Hematopoietic multipotent progenitor cell treated with erythropoietin and hydrocortisone succinate and interleukin-3 and kit ligand, for 6 days (in vitro differentiated cells): ENCODE results near the gene CARD19.
A peak's percentile ranks its signal among the peaks of the same experiment; 100 is the strongest.
"Not testable (repeated sequence)": the region's sequence is repeated elsewhere in the genome, so short reads cannot be mapped to it uniquely, and the experiment has no call there.

Experiments
- DNase-seq: peaks from one replicate; pipeline ENCODE4 v3.0.0-alpha.2; 2015

Gene CARD19

DNA sequence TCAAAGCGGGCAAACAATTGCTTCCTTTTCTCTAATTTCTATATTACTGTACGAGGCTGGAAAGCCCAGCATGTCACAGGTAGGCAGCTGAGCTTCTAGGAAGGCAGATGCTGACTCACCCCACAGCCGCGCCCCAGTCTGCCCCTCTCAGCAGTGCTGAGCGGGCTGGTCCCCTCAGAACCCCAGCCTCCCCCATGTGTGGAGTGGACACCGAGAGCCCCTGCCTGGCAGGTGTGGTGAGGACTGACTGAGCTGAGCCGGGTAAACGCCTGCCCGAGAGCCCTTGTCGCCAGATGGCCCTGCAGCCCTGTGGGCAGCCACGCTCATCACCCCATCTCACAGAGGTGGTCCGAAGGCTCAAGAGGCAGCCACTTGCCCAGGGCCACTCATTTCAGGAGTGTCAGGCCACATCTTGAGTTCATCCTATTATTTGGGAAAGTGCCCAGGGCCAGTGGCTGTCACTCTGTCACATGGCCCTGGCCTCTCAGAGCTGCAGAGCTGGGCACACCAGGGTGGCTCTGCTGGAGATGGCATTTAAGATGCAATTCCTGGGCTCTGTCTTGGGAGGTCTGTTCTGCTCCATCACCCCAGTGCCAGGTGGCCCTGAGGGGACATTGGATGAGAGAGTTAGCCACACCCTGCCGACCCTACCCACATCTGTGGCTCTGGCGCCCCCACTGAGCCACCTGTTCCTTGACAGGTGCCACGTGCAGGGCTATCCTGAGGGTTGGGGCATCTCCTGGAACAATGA is 12.4 kb downstream of the CARD19 start:
- DNase-seq, result no peak

DNA sequence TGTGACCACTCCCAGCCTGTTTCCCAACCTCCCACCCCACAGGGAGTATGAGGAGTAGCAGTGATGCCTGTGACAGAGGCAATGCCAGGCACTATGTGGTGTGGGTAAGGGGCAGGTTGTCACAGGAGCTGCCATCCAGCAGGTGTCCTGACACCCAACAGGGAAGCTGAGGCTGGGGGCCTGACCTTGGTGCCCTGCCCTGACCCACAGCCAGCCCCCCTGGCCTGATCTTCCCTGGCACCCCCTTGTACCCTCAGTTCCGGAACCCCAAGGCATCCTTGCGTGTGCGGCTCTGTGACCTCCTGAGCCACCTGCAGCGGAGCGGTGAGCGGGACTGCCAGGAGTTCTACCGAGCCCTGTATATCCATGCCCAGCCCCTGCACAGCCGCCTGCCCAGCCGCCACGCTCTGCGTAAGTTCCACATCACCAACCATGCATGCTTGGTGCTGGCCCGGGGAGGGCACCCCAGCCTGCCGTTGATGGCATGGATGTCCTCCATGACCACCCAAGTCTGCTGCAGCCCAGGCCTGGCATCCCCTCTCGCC is 14.4 kb downstream of the CARD19 start:
- no peak for DNase-seq

DNA sequence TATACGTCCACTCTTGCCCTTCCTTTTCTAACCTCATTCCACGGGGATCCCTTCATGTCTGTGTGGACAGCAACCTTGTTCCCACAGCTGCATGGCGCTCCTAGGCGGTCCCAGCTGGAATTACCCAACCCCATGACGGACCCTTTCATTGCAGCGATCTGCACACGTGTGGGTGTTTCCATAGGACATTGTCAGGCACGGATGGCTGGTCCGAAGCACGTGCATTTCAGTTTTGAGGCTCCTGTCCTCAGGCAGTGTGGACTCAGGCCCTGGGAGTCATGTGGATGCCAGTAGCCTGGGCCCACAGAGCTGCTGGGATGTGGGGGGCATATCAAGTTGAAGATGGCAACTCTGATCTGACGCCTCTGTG is 15.0 kb downstream of the CARD19 start:
- no peak for DNase-seq

DNA sequence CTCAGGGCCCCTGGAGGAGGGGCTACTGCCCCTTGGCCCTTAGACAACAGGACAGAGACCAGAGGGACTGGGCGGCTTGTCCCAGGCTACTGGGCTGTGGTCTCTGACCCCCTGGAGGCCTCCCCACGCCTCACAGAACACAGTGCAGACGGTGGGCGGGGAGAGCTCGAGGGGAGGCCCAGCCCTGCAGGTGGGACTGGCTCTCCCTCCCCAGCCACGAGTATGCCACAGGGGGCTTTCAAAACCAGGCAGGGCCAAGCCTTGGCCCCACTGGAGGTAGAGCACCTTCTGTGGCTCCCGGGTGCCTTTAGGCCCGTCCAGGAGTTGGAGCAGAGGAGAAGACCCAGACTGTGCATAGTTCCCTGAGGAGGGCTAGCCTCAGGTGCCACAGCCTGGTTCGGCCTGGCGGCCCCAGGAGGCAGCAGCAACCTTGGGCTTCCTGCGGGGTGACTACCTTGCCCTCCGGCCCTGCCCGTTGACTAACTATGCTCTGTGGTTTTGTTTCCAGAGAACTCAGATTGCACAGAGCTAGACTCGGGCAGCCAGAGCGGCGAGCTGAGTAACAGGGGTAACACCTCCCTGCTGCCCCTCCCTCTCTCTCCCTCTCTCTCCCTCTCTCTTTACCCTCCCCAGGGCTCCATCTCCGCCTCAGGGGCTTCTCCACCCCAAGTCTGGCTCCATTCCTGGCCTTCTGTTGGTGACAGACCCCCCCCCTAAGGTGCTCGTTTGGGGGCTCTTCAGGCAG is 15.5 kb downstream of the CARD19 start:
- DNase-seq, result peak; percentile 73

DNA sequence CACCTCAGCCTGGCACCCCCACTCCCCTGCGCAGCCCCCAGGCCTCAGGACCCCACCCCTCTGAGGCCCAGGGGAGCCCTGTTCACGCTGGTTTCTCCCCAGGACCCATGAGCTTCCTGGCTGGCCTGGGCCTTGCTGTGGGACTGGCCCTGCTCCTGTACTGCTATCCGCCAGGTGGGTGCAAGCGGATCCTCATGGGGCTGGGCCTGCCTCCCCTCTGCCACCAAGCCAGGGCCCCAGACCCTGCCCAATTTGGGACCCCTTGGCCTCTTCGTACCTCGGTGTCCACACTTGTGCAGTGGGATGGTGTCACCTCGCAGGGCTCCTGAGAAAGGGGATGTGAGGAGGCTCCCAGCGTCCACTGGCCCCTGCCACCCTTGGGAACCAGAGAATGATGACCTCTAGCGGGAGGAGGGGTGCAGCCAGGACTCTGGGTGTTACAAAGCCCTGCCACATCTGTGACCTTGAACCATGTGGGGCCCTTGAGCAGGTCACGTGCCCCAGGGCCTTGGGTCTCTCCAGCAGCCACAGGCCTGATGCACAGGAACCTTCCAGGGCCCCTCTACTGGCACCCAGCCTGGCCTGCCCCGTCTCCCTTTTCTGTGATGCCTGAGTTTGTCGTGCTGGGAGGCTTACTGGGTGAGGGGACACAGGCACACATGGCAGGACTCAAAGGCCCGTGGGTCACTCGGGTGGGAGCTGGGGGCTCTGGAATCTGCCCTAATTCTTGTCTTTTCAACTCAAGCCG is 16.3 kb downstream of the CARD19 start:
- no peak for DNase-seq

- DNase-seq, result no peak
Measured at GRCh38 chr9:93112864-93113389, 16.9 kb downstream of the CARD19 start.

DNA sequence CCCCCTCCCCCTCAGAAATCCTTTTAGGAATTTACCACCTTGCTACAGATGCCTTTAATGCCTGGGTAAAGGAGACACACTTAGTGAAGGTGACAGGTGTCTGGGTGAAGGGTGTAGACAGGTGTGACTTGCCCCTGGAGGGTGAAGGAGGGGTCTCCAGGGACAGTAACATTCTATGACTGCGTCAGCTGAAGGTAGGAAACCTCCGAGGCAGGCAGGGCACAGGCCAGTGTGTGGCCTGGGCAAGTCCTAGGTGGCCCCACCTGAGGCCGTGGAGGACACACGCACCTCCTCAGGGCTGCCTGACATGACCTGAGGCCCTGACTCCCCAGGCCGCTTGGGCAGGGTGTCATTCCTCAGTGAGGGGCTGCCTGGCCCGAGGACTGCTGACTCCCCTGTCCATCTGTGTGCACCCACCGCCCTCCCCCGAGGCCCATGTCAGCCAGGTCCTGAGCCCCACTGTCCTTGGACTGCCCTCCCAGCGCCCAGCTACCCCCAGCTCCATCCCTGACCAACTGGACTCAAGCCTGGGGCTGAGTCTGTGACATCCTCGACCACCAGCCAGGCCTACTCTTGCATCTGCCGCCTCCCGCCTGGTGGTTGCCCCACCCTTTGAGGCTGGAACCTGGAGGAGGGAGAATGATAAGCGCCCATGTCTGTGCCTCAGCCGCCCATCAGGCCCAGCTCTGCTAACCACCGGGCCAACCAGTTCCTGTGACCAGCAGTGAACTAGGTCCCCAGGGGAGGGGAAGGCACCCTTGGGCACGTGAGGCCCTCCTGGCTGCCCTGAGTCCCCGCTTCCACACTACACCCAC is 18.4 kb downstream of the CARD19 start:
- peak; percentile 89 for DNase-seq

DNA sequence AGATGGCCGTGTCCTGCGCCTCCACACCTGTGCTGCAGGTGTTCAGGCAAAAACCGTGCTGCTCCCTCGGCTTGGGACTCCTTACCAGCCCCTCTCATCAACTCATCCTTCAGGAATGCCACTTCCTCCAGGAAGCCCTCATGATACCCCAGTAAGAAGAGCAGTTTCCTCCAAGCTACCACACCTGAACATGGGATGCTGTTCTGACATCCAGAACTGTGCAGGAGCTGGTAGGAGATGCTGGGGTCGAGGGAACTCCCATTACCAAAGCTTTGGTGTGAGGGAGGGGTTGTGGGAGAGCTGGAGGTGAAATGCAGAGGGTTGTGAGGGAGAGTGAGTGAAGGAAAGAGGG is 18.9 kb downstream of the CARD19 start:
- DNase-seq, result no peak

- peak; percentile 41 for DNase-seq
Measured at GRCh38 chr9:93115486-93116071, 19.6 kb downstream of the CARD19 start.

DNA sequence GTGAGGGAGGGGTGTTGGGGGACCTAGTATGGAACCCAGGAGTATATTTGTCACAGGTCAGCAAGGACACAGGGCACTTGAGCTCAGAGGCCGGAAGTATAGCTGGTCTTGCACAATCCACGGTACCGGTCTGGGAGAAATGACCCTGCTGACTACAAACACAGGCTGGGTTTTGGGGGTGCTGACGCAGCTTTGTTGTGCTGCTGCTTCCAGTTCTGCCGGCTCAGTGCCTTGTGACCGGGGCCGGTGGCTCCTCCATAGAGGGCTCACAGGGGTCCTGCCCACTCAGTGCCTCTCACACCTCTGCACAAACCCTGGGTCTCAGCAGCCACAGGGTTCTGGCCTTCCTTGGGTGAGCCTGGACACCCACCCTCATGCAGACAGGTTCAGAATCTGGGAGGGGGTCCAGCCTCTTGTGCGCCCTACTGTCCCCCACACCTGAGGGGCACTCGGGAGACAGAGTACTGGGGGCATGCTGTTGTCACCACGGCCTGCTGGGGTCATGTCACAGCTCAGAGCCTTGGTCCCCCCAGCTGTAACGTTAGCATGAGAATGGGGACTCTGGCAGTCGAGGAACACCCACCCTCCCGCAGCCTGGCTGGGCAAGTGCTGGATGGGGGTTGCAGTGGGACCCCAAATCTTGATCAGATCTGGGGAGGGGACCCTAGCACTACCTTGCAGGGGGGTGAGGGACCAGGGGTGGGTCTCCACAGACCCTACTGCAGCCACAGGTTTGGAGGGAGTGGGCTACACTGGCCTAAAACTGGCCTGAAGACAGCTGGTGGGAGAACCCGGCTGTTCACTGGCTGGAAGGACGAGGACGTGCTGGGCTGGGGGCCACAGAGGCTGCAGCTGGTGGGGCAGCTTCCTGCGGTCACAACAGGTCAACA is 20.3 kb downstream of the CARD19 start:
- peak; percentile 70 for DNase-seq

GRCh38 chr9:93117521-93117920 is 21.5 kb downstream of the CARD19 start:
- DNase-seq, result not testable (repeated sequence)

- no peak for DNase-seq
Measured at GRCh38 chr9:93117924-93118862, 22.2 kb downstream of the CARD19 start.

GRCh38 chr9:93118863-93119702 is 23.1 kb downstream of the CARD19 start:
- DNase-seq, result no peak

DNA sequence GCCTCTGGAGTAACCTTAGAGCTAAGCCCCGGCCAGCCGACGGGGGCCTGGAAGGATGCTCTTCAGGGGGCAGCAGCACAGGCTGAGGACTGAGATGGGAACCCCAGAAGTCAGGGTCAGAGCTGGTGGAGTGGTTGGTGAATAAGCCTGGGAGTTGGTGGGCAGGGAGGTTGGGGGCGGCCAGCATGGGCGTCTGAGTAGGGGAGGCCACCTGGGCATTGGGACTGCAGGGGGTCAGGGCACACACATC is 23.6 kb downstream of the CARD19 start:
- DNase-seq, result no peak

- peak; percentile 95 for DNase-seq
Measured at GRCh38 chr9:93119953-93120845, 24.2 kb downstream of the CARD19 start.

- no peak for DNase-seq
Measured at GRCh38 chr9:93120846-93121315, 24.9 kb downstream of the CARD19 start.

GRCh38 chr9:93121316-93122241 is 25.6 kb downstream of the CARD19 start:
- no peak for DNase-seq
